Measurements from ENCODE around the gene SPATA9.

DNA sequence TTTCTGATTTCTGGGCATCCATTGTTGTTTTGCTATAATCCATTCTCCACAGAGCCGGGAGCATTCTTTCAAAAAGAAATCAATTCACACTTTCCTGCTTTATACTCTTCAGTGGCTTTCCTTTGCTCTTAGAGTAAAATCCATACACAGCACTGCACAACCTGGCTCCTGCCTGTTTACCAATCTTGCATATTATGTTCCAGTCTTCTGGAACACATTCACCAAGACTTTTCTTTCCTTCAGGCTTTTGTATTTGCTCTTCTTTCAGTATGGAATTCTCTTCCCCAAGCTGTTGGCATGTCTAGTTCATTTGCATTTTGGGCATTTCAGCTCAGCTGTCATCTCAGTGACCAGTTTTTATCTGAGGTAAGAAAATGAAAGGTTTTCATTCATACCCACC is 29.9 kb downstream of the SPATA9 start:
- TF ChIP-seq, protein P1, sequence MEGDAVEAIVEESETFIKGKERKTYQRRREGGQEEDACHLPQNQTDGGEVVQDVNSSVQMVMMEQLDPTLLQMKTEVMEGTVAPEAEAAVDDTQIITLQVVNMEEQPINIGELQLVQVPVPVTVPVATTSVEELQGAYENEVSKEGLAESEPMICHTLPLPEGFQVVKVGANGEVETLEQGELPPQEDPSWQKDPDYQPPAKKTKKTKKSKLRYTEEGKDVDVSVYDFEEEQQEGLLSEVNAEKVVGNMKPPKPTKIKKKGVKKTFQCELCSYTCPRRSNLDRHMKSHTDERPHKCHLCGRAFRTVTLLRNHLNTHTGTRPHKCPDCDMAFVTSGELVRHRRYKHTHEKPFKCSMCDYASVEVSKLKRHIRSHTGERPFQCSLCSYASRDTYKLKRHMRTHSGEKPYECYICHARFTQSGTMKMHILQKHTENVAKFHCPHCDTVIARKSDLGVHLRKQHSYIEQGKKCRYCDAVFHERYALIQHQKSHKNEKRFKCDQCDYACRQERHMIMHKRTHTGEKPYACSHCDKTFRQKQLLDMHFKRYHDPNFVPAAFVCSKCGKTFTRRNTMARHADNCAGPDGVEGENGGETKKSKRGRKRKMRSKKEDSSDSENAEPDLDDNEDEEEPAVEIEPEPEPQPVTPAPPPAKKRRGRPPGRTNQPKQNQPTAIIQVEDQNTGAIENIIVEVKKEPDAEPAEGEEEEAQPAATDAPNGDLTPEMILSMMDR (conservative IDR thresholded peaks at IDR 0.05 in 1 of 2, IDR thresholded peaks at IDR 0.05 in 1 of 2; ENCODE audit: extremely low read depth in 1 of 2, insufficient read depth in 1 of 2, low read depth in 1 of 2, low read length in 2 of 2), result no peak
- TF ChIP-seq EZH2 (IDR thresholded peaks at IDR 0.05; ENCODE audit: borderline replicate concordance, low read length), result no peak

Measured in mammary epithelial cell (primary cell).